CD4-positive, alpha-beta T cell treated with Interleukin-2 at 100 ng/mL for 4 hours (primary cell): ENCODE measurements around the gene GNL3L.
"Not testable (repeated sequence)": the region's sequence is repeated elsewhere in the genome, so short reads cannot be mapped to it uniquely, and the experiment has no call there.

Experiments used
- DNase-seq: peaks from one replicate; pipeline ENCODE4 v3.0.0-alpha.2; 2020; ENCODE audit warnings: low spot score

Gene GNL3L

DNA sequence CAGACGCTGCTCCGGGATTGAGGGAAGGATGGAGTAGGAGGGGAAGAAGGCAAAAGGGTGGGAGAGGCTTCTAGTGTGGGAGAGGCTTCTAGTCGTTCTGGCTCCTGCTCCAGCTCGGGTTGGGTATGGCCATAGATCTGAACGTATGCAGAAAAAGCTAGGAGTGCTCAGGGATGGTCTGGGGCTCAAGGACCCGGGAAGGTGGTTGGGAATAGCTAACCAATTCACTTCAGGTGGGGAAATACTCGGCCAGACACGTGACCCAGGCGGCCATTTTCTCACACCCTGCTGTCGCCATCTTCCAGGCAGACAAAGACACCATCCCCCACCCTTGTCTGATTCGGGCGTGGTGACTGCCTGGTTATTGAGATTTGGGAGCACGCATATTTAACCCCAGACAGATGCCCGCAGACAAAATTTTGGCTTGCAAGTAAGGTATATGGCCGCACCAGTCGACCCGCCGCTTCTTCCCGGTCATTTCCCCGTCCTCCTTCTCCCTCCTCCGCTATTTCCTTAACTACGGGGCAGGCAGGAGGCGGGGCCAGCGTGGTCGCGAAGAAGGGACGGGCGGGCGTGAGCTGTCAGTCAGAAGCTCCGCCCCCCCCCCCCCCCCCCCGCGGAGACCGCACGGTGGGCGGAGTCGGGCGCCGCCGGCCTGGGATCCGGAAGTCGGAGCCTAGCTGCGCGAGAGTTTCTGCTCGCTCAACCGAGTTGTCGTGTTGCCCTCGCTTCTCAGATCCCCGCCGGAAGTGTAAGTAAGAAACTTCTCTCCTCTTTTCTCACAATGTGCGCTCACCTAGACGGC, at the start of gene GNL3L:
Gene GNL3L (plus strand): TSS at position 668 of the 805 bp plus-strand sequence. CDS start 2,348 bp downstream, outside the sequence.
- peak; percentile 83 for DNase-seq

GRCh38 chrX:54482839-54483593, 47.0 kb upstream of the GNL3L start:
- no peak for DNase-seq

- DNase-seq: no peak
Measured at GRCh38 chrX:54483946-54484345, 46.1 kb upstream of the GNL3L start.

DNA sequence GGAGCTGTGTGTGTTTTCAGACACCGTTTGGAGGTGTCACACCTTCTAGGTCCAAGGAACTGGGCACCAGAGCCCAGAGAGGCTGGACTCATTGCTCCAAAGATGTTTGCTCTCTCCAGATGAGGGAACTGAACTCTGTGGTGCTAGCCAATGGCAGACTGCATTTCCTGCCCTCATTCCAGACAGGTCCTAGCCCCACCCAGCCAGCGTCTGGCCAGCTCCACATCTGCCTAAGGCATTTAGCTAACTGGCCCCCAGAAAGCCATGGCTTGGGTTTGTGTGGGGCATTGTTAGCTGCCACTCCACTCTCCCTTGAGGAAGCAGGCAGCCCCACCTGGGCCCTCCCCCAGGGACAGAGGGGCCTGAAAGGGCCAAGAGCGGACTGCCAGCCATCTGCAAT, 45.4 kb upstream of the GNL3L start:
- no peak for DNase-seq

- DNase-seq: not testable (repeated sequence)
Measured at GRCh38 chrX:54489819-54490218, 40.2 kb upstream of the GNL3L start.

GRCh38 chrX:54492340-54492739, 37.7 kb upstream of the GNL3L start:
- no peak for DNase-seq

- DNase-seq: no peak
Measured at GRCh38 chrX:54494166-54494988, 35.6 kb upstream of the GNL3L start.

DNA sequence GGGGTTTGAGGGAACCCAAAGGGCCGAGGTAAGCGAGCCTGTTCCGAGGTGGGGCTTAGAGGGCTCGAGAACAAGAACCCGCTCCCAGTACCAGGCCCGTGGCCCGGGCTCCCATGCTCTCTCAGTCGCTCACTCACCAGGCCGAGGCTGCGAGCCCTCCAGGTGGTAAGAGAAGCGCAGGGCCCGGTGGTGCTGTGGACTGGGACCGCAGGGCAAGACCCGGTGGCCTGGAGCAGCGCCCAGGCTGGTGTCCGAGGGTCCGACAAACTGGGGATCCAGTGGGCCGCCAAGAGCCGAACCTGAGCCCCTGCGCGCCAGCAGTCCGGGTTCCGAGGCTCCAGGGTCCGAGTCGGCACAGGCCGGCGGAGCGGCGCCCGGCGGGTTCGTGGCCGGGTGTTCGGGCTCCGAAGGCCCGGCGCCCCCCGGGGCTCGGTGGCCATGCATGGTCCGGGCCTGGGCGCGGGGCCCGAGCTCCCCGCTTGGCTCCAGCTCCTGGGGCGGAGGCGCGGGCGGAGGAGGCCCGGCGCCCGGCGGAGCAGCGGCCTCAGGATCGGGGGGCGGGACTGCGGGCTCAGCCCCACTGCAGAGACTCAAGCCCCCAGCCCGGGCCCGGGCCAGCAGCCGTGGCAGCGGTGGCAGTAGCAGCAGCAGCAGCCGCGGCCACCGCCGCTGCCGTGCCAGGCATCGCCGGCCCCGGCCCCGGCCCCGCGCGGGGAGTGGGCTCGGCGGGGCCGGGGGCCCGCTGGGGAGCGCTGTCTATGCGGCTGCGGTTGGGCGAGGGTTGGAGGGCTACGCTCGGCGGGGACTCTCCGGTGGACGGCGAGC, 34.8 kb upstream of the GNL3L start:
- DNase-seq: no peak

DNA sequence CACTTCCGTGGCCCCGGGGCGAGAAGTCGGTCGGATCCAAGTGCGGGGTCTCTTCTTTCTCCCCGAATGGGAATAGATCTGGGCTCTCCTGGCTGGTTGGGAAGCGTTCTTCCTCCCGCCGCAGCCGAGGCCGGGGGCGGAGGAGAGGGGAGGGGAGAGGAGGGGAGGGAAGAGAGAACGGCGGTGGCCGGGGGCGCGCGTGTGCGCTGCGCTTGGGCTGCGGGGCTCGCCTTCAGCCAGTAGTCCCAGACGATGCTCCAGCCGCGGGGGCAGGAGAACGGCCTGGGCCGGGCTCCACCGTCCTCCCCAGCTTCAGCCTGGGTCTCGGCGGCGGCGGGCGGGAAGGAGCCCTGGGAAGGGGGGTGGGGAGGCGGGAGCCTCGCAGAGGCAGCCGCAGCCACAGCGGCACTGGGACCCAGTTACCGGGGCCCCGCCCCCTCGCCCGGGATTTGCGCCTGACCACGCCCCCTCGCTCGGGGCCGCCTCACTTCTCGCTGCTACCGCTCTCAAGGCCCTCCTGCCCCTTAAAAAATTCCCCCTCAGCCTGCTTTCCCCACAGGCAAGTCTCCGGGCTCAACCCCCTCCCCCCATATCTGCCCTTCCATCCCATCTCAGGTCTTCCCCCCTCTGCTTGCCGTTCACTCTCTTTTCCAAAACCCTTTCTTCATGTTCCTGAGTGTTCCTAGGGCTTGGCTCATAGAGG, 34.1 kb upstream of the GNL3L start, which contains the start of gene FGD1:
Gene FGD1 (minus strand): TSS at position 421 of the 703 bp plus-strand sequence. CDS start 802 bp downstream, outside the sequence.
- DNase-seq: peak; percentile 26

- DNase-seq: no peak
Measured at GRCh38 chrX:54496517-54496852, 33.5 kb upstream of the GNL3L start.

DNA sequence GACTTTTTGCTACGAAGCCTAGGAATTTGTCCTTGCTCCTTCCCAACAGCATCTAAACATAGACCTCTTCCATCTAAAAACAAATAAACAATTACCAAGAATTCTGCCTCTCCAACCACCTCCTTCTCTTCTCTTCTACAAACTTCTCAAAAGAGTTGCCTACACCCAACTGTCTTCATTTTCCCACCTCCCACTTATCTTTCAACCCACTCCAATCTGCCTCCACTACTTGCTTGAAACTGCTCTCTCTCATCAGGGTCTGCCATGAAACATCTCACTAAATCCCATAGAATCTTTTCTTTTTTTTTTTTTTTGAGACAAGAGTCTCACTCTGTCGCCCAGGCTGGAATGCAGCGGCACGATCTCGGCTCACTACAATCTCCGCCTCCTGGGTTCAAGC, 33.1 kb upstream of the GNL3L start:
- no peak for DNase-seq

DNA sequence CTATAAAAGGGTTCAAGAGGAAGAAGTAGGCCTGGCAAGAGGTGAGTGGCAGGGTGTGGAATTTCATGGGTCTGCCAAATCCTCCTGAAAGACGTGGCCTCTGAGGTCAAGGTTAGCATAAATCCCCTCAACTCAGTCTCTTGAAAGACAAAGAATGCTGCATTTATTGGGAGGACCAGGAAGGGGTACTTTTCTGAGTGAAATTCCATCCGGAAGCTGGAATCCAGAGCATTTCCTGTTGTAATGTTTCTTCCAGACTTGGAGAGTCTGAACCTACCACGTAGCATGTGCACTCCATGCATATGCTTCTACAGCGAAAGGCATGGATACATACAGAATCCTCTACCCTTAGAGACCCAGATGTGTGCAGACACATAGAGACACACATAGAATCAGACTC, 20.6 kb upstream of the GNL3L start:
- no peak for DNase-seq

- no peak for DNase-seq
Measured at GRCh38 chrX:54529151-54529550, 868 bp upstream of the GNL3L start.

DNA sequence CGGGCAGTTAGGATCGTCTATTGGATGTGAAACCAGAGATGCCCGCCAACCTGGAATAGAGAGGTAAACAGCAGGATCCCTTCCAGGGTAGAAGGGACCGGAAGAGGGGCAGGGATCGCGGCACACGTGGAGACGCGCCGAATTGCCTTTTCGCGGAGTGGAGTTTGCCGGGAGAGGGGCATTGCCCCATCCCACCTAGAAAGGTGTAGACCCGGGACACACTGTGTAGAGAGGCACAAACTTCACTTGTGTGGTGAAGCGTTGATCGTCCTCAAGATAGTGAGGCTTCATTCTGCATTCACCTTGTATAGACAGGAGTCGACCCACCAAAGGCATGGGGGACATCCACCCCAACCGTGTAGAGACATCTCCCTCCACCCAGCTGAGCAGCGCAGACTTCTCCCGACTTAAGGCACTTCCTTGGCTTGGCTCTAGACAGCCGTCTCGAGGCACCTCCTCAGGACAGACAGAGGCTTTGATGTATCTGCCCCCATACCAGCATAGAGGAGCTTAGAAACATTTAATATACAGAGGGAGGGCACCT, 410 bp downstream of the GNL3L start:
- peak; percentile 0 for DNase-seq

GRCh38 chrX:54534271-54534670, 4.3 kb downstream of the GNL3L start:
- DNase-seq: no peak

DNA sequence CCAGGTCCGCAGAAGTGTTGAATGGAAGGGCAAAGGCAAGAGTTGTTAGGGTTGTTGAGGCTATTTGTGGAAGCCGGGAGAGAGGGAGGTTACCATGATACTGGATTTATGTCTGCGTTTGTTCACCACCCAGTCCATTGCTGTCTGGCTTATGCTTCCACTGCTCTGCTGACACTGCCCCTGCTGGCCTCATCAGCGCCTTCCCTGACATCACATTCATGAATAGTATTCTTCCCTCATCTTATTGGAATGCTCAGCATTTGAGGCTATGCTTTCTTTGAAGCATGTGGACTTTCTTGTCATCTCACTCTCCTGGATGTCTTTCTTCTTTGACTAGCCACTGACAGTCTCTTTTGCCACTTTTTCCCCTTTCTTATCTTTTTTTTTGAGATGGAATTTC, 10.3 kb downstream of the GNL3L start:
- DNase-seq: no peak

DNA sequence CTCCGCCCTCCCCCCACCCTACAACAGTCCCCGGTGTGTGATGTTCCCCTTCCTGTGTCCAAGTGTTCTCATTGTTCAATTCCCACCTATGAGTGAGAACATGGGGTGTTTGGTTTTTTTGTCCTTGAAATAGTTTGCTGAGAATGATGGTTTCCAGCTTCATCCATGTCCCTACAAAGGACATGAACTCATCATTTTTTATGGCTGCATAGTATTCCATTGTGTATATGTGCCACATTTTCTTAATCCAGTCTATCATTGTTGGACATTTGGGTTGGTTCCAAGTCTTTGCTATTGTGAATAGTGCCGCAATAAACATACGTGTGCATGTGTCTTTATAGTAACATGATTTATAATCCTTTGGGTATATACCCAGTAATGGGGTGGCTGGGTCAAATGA, 12.2 kb downstream of the GNL3L start:
- DNase-seq: not testable (repeated sequence)

DNA sequence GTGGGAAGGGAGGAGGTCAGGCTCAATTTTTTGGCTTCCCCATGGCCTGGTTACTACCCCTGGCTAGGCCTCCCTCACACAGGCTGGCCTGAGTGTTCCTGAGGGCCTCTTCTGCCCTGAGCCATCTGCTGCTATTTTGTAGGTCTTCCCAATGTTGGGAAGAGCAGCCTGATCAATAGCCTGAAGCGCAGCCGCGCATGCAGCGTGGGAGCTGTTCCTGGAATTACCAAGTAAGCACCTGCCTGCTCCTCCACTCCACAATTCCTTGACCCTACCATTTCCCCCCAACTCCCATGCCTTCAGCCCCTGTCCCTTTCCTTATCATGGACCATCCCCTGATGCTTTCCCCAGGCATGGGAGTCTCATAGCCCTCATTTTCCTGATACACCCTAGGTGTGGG, 20.8 kb downstream of the GNL3L start:
- DNase-seq: no peak

DNA sequence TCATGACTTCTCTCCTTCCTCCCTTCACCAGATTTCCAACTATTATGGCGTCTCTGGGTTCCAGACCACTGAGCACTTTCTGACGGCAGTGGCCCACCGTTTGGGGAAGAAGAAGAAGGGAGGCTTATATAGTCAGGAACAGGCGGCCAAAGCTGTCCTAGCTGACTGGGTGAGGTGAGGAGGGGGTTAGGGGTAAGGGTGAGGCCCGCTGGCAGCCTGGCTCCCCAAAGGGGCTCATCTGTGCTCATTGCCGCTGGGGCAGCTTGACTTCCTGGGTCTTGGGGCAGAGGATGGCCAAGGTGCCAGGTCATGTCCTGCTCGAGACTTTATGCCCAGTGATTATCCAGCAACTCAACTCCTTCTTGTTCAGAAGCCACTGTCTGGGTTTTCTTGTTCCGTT, 21.8 kb downstream of the GNL3L start:
- no peak for DNase-seq

GRCh38 chrX:54555006-54555405, 25.0 kb downstream of the GNL3L start:
- DNase-seq: not testable (repeated sequence)

- no peak for DNase-seq
Measured at GRCh38 chrX:54560411-54560810, 30.4 kb downstream of the GNL3L start.
